ENCODE measurements around the gene WDR81.

GRCh38 chr17:1716912-1717695, 7.4 kb upstream of the WDR81 start:
- TF ChIP-seq CTCF (IDR thresholded peaks at IDR 0.05; ENCODE audit: low read depth, low read length) (no peak), EZH2phosphoT487 (IDR thresholded peaks at IDR 0.05; ENCODE audit: low read depth) (no peak)

Measured in OCI-LY3 (cell line).